Stimulated activated CD8-positive, alpha-beta memory T cell treated with anti-CD3 and anti-CD28 coated beads, Interleukin-12 subunit alpha, Interleukin-12 subunit beta, amount 100 ng/mL, for 1 hour (primary cell): ENCODE results near the gene SPEG.
"Not testable (repeated sequence)": the region's sequence is repeated elsewhere in the genome, so short reads cannot be mapped to it uniquely, and the experiment has no call there.

ENCODE experiments used
- DNase-seq: peaks from one replicate; pipeline ENCODE4 v3.0.0-alpha.2; 2020; ENCODE audit warnings: low read depth

SPEG gene

GRCh38 chr2:219404954-219405353 lies 29.7 kb upstream of the SPEG start:
- DNase-seq = no peak

GRCh38 chr2:219405451-219405850 lies 29.2 kb upstream of the SPEG start:
- no peak for DNase-seq

GRCh38 chr2:219405958-219406860 lies 28.4 kb upstream of the SPEG start:
- DNase-seq = no peak

GRCh38 chr2:219406861-219407230 lies 27.8 kb upstream of the SPEG start:
- DNase-seq = no peak

GRCh38 chr2:219407343-219407742 lies 27.3 kb upstream of the SPEG start:
- not testable (repeated sequence) for DNase-seq

- DNase-seq = no peak
Observed at GRCh38 chr2:219408204-219408603, 26.4 kb upstream of the SPEG start.

GRCh38 chr2:219408631-219409030 lies 26.0 kb upstream of the SPEG start:
- no peak for DNase-seq

- DNase-seq = no peak
Observed at GRCh38 chr2:219409619-219410018, 25.0 kb upstream of the SPEG start.

- no peak for DNase-seq
Observed at GRCh38 chr2:219410390-219410789, 24.3 kb upstream of the SPEG start.

- no peak for DNase-seq
Observed at GRCh38 chr2:219414857-219415256, 19.8 kb upstream of the SPEG start.

GRCh38 chr2:219415580-219416234 lies 18.9 kb upstream of the SPEG start:
- DNase-seq = no peak

- no peak for DNase-seq
Observed at GRCh38 chr2:219416235-219416602, 18.4 kb upstream of the SPEG start.

GRCh38 chr2:219416938-219417337 lies 17.7 kb upstream of the SPEG start:
- no peak for DNase-seq

- DNase-seq = no peak
Observed at GRCh38 chr2:219417374-219417773, 17.3 kb upstream of the SPEG start.

GRCh38 chr2:219418155-219419011 lies 16.3 kb upstream of the SPEG start, which contains the start of gene DES:
Gene DES (plus strand): TSS chr2:219418377. CDS start chr2:219418463, 86 bp downstream.
- no peak for DNase-seq

- no peak for DNase-seq
Observed at GRCh38 chr2:219419012-219419324, 15.7 kb upstream of the SPEG start.

- no peak for DNase-seq
Observed at GRCh38 chr2:219419331-219420197, 15.1 kb upstream of the SPEG start.

- DNase-seq = no peak
Observed at GRCh38 chr2:219420687-219421086, 14.0 kb upstream of the SPEG start.

GRCh38 chr2:219421323-219421722 lies 13.3 kb upstream of the SPEG start:
- no peak for DNase-seq

- no peak for DNase-seq
Observed at GRCh38 chr2:219422952-219423534, 11.6 kb upstream of the SPEG start.

- no peak for DNase-seq
Observed at GRCh38 chr2:219423652-219424377, 10.8 kb upstream of the SPEG start.
